CD4-positive, CD25-positive, alpha-beta regulatory T cell (primary cell): ENCODE data around the gene COTL1. TPM values are rescaled to one million over a fixed set of nuclear protein-coding genes. Genes with fewer than 3 reads are reported as not detected.
"Not testable (repeated sequence)": the region's sequence is repeated elsewhere in the genome, so short reads cannot be mapped to it uniquely, and the experiment has no call there.

ENCODE experiments used
- ATAC-seq, 2 donors: fragments of 150-1000 bp; cut with Tn5 transposase; one replicate each; pipeline ENCODE4 v1.10.0; 2021; ENCODE audit warnings: low read depth in 2 of 2, moderate number of reproducible peaks in 2 of 2, moderate library complexity in 1 of 2
- DNase-seq, 3 donors: peaks; one replicate each; pipeline versions ENCODE4 v3.0.0 to v3.0.0-alpha.2; 2012 to 2022; ENCODE audit warnings: mixed read lengths in 1 of 3
- H3K27ac ChIP-seq: one replicate; pipeline ENCODE4 v1.7.0; 2013; ENCODE audit warnings: mild to moderate bottlenecking, low read length; ENCODE audit not compliant: insufficient read depth, poor library complexity, severe bottlenecking
- H3K27me3 ChIP-seq: one replicate; pipeline ENCODE4 v1.7.0; 2013; ENCODE audit warnings: low read length; ENCODE audit not compliant: control insufficient read depth, insufficient read depth
- H3K36me3 ChIP-seq: one replicate; pipeline ENCODE4 v1.7.0; 2013; ENCODE audit warnings: mild to moderate bottlenecking, low read length, moderate library complexity; ENCODE audit not compliant: control insufficient read depth, insufficient read depth
- H3K4me1 ChIP-seq: 2 replicates; pipeline ENCODE4 v1.7.0; 2013; ENCODE audit warnings: mild to moderate bottlenecking, low read length; ENCODE audit not compliant: insufficient read depth, control insufficient read depth, poor library complexity, severe bottlenecking
- H3K4me3 ChIP-seq: one replicate; pipeline ENCODE4 v1.7.0; 2013; ENCODE audit warnings: low read depth, mild to moderate bottlenecking, low read length, moderate library complexity
- H3K9me3 ChIP-seq, 2 experiments: 1 replicate in 1 of 2; 2 replicates in 1 of 2; pipeline ENCODE4 v1.7.0; 2013; ENCODE audit warnings: low read length in 2 of 2, mild to moderate bottlenecking in 1 of 2, moderate library complexity in 1 of 2; ENCODE audit not compliant: control insufficient read depth in 2 of 2
- H3K27ac Mint-ChIP-seq, 3 donors: one replicate each; pipeline ENCODE4 v1.8.0; 2020 to 2022; ENCODE audit warnings: mild to moderate bottlenecking in 3 of 3, mixed read lengths in 3 of 3, moderate library complexity in 2 of 3
- H3K27me3 Mint-ChIP-seq: one replicate; pipeline ENCODE4 v1.8.0; 2022; ENCODE audit warnings: mild to moderate bottlenecking, mixed read lengths
- H3K36me3 Mint-ChIP-seq: one replicate; pipeline ENCODE4 v1.8.0; 2020; ENCODE audit warnings: mixed read lengths
- H3K4me1 Mint-ChIP-seq, 4 donors: one replicate each; pipeline ENCODE4 v1.8.0; 2020 to 2022; ENCODE audit warnings: mixed read lengths in 4 of 4, mild to moderate bottlenecking in 1 of 4
- H3K4me3 Mint-ChIP-seq, 4 donors: one replicate each; pipeline ENCODE4 v1.8.0; 2020 to 2022; ENCODE audit warnings: mild to moderate bottlenecking in 4 of 4, mixed read lengths in 4 of 4, moderate library complexity in 3 of 4
- H3K9me3 Mint-ChIP-seq, 7 donors: one replicate each; pipeline ENCODE4 v1.8.0; 2020 to 2022; ENCODE audit warnings: mixed read lengths in 7 of 7, mild to moderate bottlenecking in 3 of 7, moderate library complexity in 2 of 7
- polyA plus RNA-seq, 4 donors: library from polyadenylated mRNA; unstranded; fragments of 300-500 nt; fragmentation: Illumina TruSeq; gene quantifications; one replicate each; pipeline ENCODE4 v1.2.3, GENCODE V29; 2021
- total RNA-seq: library from RNA; stranded (reverse); gene quantifications from one replicate; pipeline ENCODE4 v1.2.3, GENCODE V29; 2022

Gene COTL1
- total and polyA plus RNA-seq, 5 donors from 2014 or later: 353 to 761 (median 475) TPM

GRCh38 chr16:84524346-84524920, 93.4 kb downstream of the COTL1 start:
- Histone ChIP-seq H3K36me3 (peaks cover under 1% of the 10 kb centered on the region), H3K27ac (no peak overlapping the region), H3K9me3 (peaks cover 0 to 1% of the 10 kb centered on the region in 2 experiments), H3K27me3 (no peaks in the 10 kb centered on the region), H3K4me1 (no peaks in the 10 kb centered on the region), H3K4me3 (no peak overlapping the region)
- DNase-seq: no peak
- Mint-ChIP-seq H3K27ac (no peak overlapping the region), H3K4me1 (peaks cover 0 to 12% (median 5%) of the 10 kb centered on the region in 4 donors), H3K9me3 (peaks cover 0 to 3% (median 0%) of the 10 kb centered on the region in 7 donors), H3K27me3 (no peaks in the 10 kb centered on the region), H3K36me3 (no peaks in the 10 kb centered on the region), H3K4me3 (no peak overlapping the region)
- no peak for ATAC-seq

- no peaks in the 10 kb centered on the region for H3K27me3 Mint-ChIP-seq
- peaks cover 1 to 37% (median 17%) of the 10 kb centered on the region in 4 donors for H3K4me1 Mint-ChIP-seq
- no peak overlapping the region for H3K27ac Mint-ChIP-seq
- H3K27me3 ChIP-seq: no peaks in the 10 kb centered on the region
- H3K36me3 ChIP-seq: no peaks in the 10 kb centered on the region
- H3K27ac ChIP-seq: no peak overlapping the region
- peaks cover 12% of the 10 kb centered on the region for H3K4me1 ChIP-seq
- no peaks in the 10 kb centered on the region for H3K9me3 ChIP-seq
- no peaks in the 10 kb centered on the region for H3K9me3 Mint-ChIP-seq
- ATAC-seq (no peak), DNase-seq (no peak)
- H3K4me3 Mint-ChIP-seq: no peak overlapping the region
- no peaks in the 10 kb centered on the region for H3K36me3 Mint-ChIP-seq
- H3K4me3 ChIP-seq: no peak overlapping the region
Measured at GRCh38 chr16:84521497-84521770, 96.4 kb downstream of the COTL1 start.

DNA sequence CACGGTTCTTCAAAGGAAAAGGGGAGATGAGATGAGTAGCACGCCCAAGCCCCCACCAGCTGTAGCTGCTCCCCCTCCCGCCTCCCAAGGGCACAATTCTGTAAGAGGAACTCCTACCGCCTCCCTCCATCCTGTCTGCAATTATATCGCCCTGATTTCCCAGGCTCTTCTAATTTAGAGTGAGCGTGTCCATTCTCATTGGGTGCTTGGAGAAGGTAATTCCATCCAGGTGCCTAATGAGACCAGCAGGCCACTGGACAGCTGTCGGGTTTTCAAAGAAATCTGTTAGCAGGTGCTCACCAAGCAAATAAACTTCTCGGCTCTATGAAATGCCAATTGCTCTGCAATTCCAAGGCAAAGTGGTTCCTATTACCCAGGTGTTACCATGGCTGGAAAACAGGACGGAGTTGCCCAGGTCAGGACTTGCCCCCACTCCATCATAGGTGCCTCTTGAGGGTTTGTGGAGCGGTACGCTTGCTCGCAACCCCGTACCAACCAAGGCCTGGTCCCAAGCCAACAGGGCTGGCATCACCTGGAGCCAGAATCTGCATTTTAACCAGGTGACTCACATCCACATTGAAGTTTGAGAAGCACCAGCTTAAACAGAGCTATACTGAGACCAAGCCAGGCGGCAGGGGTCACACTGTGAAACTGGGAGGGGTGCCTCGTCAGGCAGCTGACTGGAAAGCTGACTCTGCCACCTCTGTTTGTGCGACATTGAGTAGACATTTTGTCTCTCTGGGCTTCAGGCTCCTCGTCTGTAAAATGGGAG, 97.0 kb downstream of the COTL1 start:
- Mint-ChIP-seq H3K27me3 (no peaks in the 10 kb centered on the region), H3K27ac (peak overlapping the region in 1 of 3 donors; percentile 71), H3K9me3 (no peaks in the 10 kb centered on the region), H3K4me3 (no peak overlapping the region), H3K4me1 (peaks cover 5 to 41% (median 18%) of the 10 kb centered on the region in 4 donors), H3K36me3 (no peaks in the 10 kb centered on the region)
- Histone ChIP-seq H3K9me3 (no peaks in the 10 kb centered on the region), H3K4me3 (no peak overlapping the region), H3K27ac (no peak overlapping the region), H3K27me3 (no peaks in the 10 kb centered on the region), H3K4me1 (peaks cover 12% of the 10 kb centered on the region), H3K36me3 (no peaks in the 10 kb centered on the region)
- ATAC-seq (no peak), DNase-seq (no peak)

DNA sequence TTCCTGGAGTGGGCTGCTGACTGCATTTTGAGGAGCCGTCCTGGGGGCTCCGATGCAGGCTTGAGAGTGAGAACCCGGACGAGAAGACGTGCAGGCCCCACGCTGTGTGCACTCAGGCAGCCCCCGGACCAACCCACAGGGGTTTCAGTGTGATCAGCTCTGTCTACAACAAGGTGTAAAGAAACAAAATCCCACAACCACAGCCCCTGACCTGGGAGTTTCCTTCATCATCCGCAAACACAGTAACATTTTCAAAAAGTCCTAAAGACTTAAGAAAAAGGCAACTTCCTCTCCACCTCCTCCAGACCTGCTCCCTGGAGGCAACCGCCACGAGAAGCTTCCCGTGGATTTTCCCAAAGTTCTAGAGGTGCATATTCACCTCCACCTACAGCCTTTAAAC, 98.0 kb downstream of the COTL1 start:
- H3K4me3 Mint-ChIP-seq: no peak overlapping the region
- no peaks in the 10 kb centered on the region for H3K9me3 ChIP-seq
- no peak for ATAC-seq
- DNase-seq: no peak
- H3K9me3 Mint-ChIP-seq: peaks cover 0 to 1% (median 0%) of the 10 kb centered on the region in 7 donors
- peak overlapping the region in 2 of 3 donors; percentile 71 to 78 for H3K27ac Mint-ChIP-seq
- no peaks in the 10 kb centered on the region for H3K36me3 ChIP-seq
- no peaks in the 10 kb centered on the region for H3K36me3 Mint-ChIP-seq
- no peak overlapping the region for H3K4me3 ChIP-seq
- no peak overlapping the region for H3K27ac ChIP-seq
- no peaks in the 10 kb centered on the region for H3K27me3 ChIP-seq
- peaks cover 8 to 50% (median 23%) of the 10 kb centered on the region in 4 donors for H3K4me1 Mint-ChIP-seq
- peaks cover 22% of the 10 kb centered on the region for H3K4me1 ChIP-seq
- H3K27me3 Mint-ChIP-seq: no peaks in the 10 kb centered on the region

- H3K36me3 Mint-ChIP-seq: no peaks in the 10 kb centered on the region
- H3K27ac ChIP-seq: peak overlapping the region; percentile 57
- peaks cover 12 to 60% (median 30%) of the 10 kb centered on the region in 4 donors for H3K4me1 Mint-ChIP-seq
- H3K27me3 Mint-ChIP-seq: no peaks in the 10 kb centered on the region
- no peak overlapping the region for H3K4me3 ChIP-seq
- H3K9me3 Mint-ChIP-seq: peaks cover 0 to 1% (median 0%) of the 10 kb centered on the region in 7 donors
- H3K36me3 ChIP-seq: no peaks in the 10 kb centered on the region
- ATAC-seq: peak; percentile 26 to 35
- peaks cover 32% of the 10 kb centered on the region for H3K4me1 ChIP-seq
- DNase-seq: peak in 2 of 3 donors; percentile 54 to 86
- no peaks in the 10 kb centered on the region for H3K27me3 ChIP-seq
- peak overlapping the region in 2 of 4 donors; percentile 7 to 19 for H3K4me3 Mint-ChIP-seq
- no peaks in the 10 kb centered on the region for H3K9me3 ChIP-seq
- peak overlapping the region in 2 of 3 donors; percentile 71 to 86 for H3K27ac Mint-ChIP-seq
Measured at GRCh38 chr16:84518804-84519341, 99.0 kb downstream of the COTL1 start.

- not testable (repeated sequence) for H3K36me3 Mint-ChIP-seq, H3K27me3 Mint-ChIP-seq, H3K9me3 Mint-ChIP-seq, H3K36me3 ChIP-seq, H3K9me3 ChIP-seq, ATAC-seq, H3K27ac ChIP-seq, DNase-seq, H3K27me3 ChIP-seq, H3K4me3 ChIP-seq
- H3K27ac Mint-ChIP-seq: peak overlapping the region in 1 of 3 donors; percentile 68
- H3K4me3 Mint-ChIP-seq: peak overlapping the region in 1 of 4 donors; percentile 19
- H3K4me1 Mint-ChIP-seq: peaks cover 15 to 67% (median 35%) of the 10 kb centered on the region in 4 donors
- peaks cover 38% of the 10 kb centered on the region for H3K4me1 ChIP-seq
Measured at GRCh38 chr16:84518220-84518619, 99.7 kb downstream of the COTL1 start.

DNA sequence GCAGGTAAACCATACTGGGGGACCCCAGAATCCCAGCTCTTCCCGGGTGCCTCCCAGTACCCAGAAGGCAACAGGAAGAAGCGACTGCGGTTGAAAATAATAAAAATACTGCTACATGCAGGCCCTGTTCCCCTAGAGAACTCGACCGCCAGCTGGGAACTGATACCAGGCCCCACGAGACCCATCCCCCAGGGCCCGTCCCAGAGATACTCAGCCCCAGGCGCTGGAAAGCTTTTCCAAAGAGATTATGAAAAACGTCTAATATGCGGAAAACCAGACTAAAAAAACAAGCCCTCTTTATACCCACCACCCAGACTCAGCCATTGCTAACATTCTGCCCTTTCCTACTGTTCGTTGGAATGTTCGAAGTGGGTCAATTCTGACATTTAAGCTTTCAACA, 100.5 kb downstream of the COTL1 start:
- Mint-ChIP-seq H3K4me1 (peaks cover 20 to 73% (median 39%) of the 10 kb centered on the region in 4 donors), H3K36me3 (no peaks in the 10 kb centered on the region), H3K27me3 (no peaks in the 10 kb centered on the region), H3K4me3 (no peak overlapping the region), H3K27ac (peak overlapping the region; percentile 38 to 68 (median 51)), H3K9me3 (peaks cover 0 to 1% (median 0%) of the 10 kb centered on the region in 7 donors)
- Histone ChIP-seq H3K27ac (no peak overlapping the region), H3K9me3 (no peaks in the 10 kb centered on the region), H3K4me1 (peaks cover 44% of the 10 kb centered on the region), H3K36me3 (no peaks in the 10 kb centered on the region), H3K27me3 (no peaks in the 10 kb centered on the region), H3K4me3 (no peak overlapping the region)
- no peak for DNase-seq
- no peak for ATAC-seq
